ENCODE measurements around the gene FIS1.

FIS1 gene

GRCh38 chr7:101212014-101212413, 32.9 kb downstream of the FIS1 start:
- no peak for DNase-seq (ENCODE audit: low spot score)
- in situ Hi-C loops (cut with MboI; ENCODE audit: low sequenced_read_pairs, unreplicated experiment): no loop called here
- no peak for TF ChIP-seq CTCF (IDR thresholded peaks at IDR 0.05; ENCODE audit: borderline replicate concordance, control extremely low read depth, extremely low read depth, insufficient read depth, missing control alignments)

- TF ChIP-seq CTCF (IDR thresholded peaks at IDR 0.05; ENCODE audit: borderline replicate concordance, control extremely low read depth, extremely low read depth, insufficient read depth, missing control alignments): no peak
- in situ Hi-C loops (cut with MboI; ENCODE audit: low sequenced_read_pairs, unreplicated experiment): no loop called here
- DNase-seq (ENCODE audit: low spot score): no peak
Measured at GRCh38 chr7:101211501-101211900, 33.4 kb downstream of the FIS1 start.

- no peak for TF ChIP-seq CTCF (IDR thresholded peaks at IDR 0.05; ENCODE audit: borderline replicate concordance, control extremely low read depth, extremely low read depth, insufficient read depth, missing control alignments)
- no peak for DNase-seq (ENCODE audit: low spot score)
- in situ Hi-C loops (cut with MboI; ENCODE audit: low sequenced_read_pairs, unreplicated experiment): no loop called here
Measured at GRCh38 chr7:101210143-101210542, 34.7 kb downstream of the FIS1 start.

GRCh38 chr7:101208794-101209193, 36.1 kb downstream of the FIS1 start:
- in situ Hi-C loops (cut with MboI; ENCODE audit: low sequenced_read_pairs, unreplicated experiment): no loop called here
- no peak for DNase-seq (ENCODE audit: low spot score)
- TF ChIP-seq CTCF (IDR thresholded peaks at IDR 0.05; ENCODE audit: borderline replicate concordance, control extremely low read depth, extremely low read depth, insufficient read depth, missing control alignments): no peak

- no peak for DNase-seq (ENCODE audit: low spot score)
- in situ Hi-C loops (cut with MboI; ENCODE audit: low sequenced_read_pairs, unreplicated experiment): no loop called here
- no peak for TF ChIP-seq CTCF (IDR thresholded peaks at IDR 0.05; ENCODE audit: borderline replicate concordance, control extremely low read depth, extremely low read depth, insufficient read depth, missing control alignments)
Measured at GRCh38 chr7:101207459-101207858, 37.4 kb downstream of the FIS1 start.

- in situ Hi-C loops (cut with MboI; ENCODE audit: low sequenced_read_pairs, unreplicated experiment): no loop called here
- no peak for DNase-seq (ENCODE audit: low spot score)
- no peak for TF ChIP-seq CTCF (IDR thresholded peaks at IDR 0.05; ENCODE audit: borderline replicate concordance, control extremely low read depth, extremely low read depth, insufficient read depth, missing control alignments)
Measured at GRCh38 chr7:101206665-101207042, 38.2 kb downstream of the FIS1 start.

All from GM13976 (cell line).